RWPE1 (cell line): ENCODE data around the gene ZNF565.

Experiments used
- CTCF ChIA-PET: fragments of 350-600 bp; sonication (Branson Sonifier 250); formaldehyde crosslinking; extraction: SDS; loops from one replicate; lab custom pipeline; 2021; lab: Yijun Ruan, JAX
- POLR2A ChIA-PET: fragments of 400-600 bp; formaldehyde crosslinking; extraction: SDS; loops from one replicate; lab custom pipeline; 2020; ENCODE audit warnings: antibody characterized with exemption; ENCODE audit not compliant: low non-redundant PET; lab: Yijun Ruan, JAX
- DNase-seq: peaks from one replicate; pipeline ENCODE4 v3.0.0; 2012; ENCODE audit warnings: low spot score
- H3K27ac ChIP-seq: fragments of 450-650 bp; 2 replicates; pipeline ENCODE4 v1.5.1; 2017
- CTCF ChIP-seq: fragments of 450-650 bp; conservative IDR thresholded peaks from 2 replicates; pipeline ENCODE4 v1.5.1; 2017; ENCODE audit warnings: low read depth, mild to moderate bottlenecking

The ZNF565 gene

GRCh38 chr19:36169084-36169760 lies 45.2 kb downstream of the ZNF565 start:
- no peak for TF ChIP-seq CTCF
- peak overlapping the region; percentile 11; the same call in 1 of the 2 replicates for H3K27ac ChIP-seq
- POLR2A ChIA-PET = no interaction called here
- no peak for DNase-seq
- CTCF ChIA-PET = interaction anchor here (5.5 kb wide), 1 partner anchor 41 kb away, joined by 32 read pairs; no protein-coding TSS in a partner anchor

GRCh38 chr19:36163813-36164212 lies 50.7 kb downstream of the ZNF565 start:
- CTCF ChIA-PET = interaction anchor here (1.0 kb wide), 1 partner anchor 36 kb away, joined by 3 read pairs; no protein-coding TSS in a partner anchor
- POLR2A ChIA-PET = interaction anchor here (0.8 kb wide), 1 partner anchor 33 kb away, joined by 7 read pairs; no protein-coding TSS in a partner anchor
- no peak overlapping the region; the same call in 1 of the 2 replicates for H3K27ac ChIP-seq
- no peak for TF ChIP-seq CTCF
- DNase-seq = no peak

DNA sequence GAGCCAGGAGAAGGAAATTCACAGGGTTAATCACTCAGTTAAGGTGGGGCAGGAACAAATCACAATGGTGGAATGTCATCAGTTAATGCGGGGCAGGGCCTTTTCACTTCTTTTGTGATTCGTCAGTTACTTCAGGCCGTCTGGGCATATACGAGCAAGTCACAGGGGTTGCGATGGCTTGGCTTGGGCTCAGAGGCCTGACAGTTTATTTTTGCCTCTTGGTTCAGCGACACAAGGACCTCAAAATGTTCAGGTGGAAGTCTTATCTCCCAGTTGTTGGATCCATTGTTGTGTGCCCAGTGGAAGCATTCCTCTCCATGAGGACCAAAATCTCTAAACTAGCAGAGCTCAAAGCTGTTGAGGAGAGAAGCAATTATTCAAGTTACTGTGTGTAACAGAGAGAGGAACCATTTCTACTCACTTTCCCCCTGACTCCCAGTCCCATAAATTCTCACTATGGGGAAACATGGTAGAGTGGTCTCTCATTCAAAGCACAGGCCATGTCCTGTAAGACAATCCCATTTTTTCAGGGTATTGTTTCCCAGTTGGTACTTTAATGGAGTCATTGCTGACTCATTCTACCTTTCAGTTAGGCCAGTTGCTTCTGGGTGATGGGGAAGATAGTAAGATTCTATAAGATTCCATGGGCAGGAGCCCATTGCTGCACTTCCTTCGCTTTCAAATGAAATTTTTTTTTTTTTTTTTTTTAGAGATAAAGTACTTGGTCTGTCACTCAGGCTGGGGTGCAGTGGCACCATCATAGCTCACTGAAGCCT lies 53.5 kb downstream of the ZNF565 start:
- ChIA-PET POLR2A (no interaction called here), CTCF (interaction anchor here (0.6 kb wide), 1 partner anchor 33 kb away, joined by 3 read pairs; no protein-coding TSS in a partner anchor)
- no peak for TF ChIP-seq CTCF
- DNase-seq = no peak
- peak overlapping the region; percentile 52 for H3K27ac ChIP-seq

DNA sequence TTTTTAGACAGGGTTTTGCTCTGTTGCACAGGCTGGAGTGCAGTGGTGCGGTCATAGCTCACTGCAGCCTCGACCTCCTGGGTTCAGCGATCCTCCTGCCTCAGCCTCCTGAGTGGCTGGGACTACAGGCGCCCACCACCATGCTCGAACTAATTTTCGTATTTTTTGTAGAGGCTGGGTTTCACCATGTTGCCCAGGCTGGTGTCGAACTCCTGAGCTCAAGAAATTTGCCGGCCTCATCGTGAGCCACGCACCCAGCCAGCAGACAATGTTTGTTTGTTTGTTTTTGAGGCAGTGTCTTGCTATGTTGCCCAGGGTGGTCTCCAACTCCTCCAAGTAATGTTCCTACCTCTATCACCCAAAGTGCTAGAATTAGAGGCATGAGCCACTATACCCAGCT lies 61.3 kb downstream of the ZNF565 start:
- H3K27ac ChIP-seq = no peak overlapping the region
- TF ChIP-seq CTCF = no peak
- DNase-seq = no peak
- CTCF ChIA-PET = no interaction called here
- POLR2A ChIA-PET = no interaction called here

GRCh38 chr19:36152352-36153091 lies 61.9 kb downstream of the ZNF565 start, which contains the start of gene COX7A1:
Gene COX7A1, minus strand, starts transcription at chr19:36152447. Its CDS starts 40 bp downstream, at chr19:36152407.
- DNase-seq = no peak
- POLR2A ChIA-PET = no interaction called here
- H3K27ac ChIP-seq = peak within 1 kb of the TSS; percentile 84
- CTCF ChIA-PET = no interaction called here
- no peak for TF ChIP-seq CTCF

- ChIA-PET POLR2A (no interaction called here), CTCF (no interaction called here)
- peak overlapping the region; percentile 84 for H3K27ac ChIP-seq
- no peak for TF ChIP-seq CTCF
- DNase-seq = no peak
Measured at GRCh38 chr19:36152019-36152351, 62.5 kb downstream of the ZNF565 start.
